A549 treated with ZK216348 at 1 μM for 4 hours (cell line): ENCODE measurements around the gene CFAP53. TPM values are rescaled to one million over a fixed set of nuclear protein-coding genes. Genes with fewer than 3 reads are reported as not detected.

Source experiments
- total RNA-seq: library from RNA; stranded (reverse); fragments of 200-300 nt; extraction: Qiagen RNA extraction; gene quantifications from 5 replicates; pipeline ENCODE4 v1.2.3, GENCODE V29; 2022; ENCODE audit warnings: low read depth

The CFAP53 gene, protein sequence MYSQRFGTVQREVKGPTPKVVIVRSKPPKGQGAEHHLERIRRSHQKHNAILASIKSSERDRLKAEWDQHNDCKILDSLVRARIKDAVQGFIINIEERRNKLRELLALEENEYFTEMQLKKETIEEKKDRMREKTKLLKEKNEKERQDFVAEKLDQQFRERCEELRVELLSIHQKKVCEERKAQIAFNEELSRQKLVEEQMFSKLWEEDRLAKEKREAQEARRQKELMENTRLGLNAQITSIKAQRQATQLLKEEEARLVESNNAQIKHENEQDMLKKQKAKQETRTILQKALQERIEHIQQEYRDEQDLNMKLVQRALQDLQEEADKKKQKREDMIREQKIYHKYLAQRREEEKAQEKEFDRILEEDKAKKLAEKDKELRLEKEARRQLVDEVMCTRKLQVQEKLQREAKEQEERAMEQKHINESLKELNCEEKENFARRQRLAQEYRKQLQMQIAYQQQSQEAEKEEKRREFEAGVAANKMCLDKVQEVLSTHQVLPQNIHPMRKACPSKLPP
- 0.19 to 0.62 TPM (median 0.35 TPM) in 5 replicates for total RNA-seq

GRCh38 chr18:50266248-50266704 lies at the start of gene CFAP53:
TSS of gene CFAP53 (minus strand) at chr18:50266495. CDS start at chr18:50266404, 91 bp downstream.

DNA sequence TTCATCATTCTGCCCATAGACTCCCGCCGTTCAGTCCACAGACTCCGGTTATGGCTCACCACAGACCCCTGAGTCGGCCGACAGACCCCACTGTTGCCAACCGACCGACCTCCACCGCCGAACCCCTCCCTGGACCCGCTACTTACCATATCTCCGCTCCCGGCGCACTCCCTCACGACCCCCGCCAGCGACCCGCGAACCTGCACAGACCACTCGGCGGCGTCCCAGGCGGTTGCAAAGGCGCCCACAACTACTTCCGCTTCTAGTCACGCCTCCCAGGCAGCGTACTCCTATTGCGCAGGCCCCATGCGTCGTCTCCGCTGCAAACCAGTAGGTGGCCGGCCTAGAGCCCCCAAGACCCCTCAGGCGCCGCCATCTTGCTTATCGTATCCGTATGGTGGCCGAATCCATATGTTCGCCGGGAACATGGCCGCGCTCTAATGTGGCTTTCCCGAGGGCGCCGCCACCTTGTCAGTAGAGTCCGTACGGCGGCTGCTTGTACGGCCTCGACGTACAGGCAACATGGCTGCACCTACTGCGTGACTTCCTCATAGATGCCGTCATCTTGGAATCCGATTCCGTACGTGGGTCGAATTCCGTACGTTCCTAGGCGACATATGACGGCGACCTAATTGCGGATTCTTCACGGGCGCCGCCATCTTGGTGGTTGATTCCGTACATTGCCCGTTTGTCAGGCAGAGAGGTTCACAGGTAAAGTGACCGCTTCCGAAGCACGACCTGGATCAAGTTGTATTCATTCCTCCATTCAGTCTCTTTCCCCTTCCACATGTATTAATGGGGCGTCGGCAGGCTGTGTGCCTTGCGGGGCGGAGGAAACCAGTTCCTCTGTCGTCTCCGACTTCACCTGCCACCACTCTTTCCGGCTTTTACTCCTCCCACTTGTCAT lies 21.4 kb upstream of the CFAP53 start, which contains the start of gene CXXC1:
Gene CXXC1, minus strand, starts transcription at position 252 of the 907 bp plus-strand sequence. Its CDS starts 103 bp downstream, at position 149.

GRCh38 chr18:50281295-50281971 lies 15.1 kb upstream of the CFAP53 start, which contains the start of gene MBD1:
TSS of gene MBD1 (minus strand) at chr18:50281523. CDS start at chr18:50279992, 1,531 bp downstream.

DNA sequence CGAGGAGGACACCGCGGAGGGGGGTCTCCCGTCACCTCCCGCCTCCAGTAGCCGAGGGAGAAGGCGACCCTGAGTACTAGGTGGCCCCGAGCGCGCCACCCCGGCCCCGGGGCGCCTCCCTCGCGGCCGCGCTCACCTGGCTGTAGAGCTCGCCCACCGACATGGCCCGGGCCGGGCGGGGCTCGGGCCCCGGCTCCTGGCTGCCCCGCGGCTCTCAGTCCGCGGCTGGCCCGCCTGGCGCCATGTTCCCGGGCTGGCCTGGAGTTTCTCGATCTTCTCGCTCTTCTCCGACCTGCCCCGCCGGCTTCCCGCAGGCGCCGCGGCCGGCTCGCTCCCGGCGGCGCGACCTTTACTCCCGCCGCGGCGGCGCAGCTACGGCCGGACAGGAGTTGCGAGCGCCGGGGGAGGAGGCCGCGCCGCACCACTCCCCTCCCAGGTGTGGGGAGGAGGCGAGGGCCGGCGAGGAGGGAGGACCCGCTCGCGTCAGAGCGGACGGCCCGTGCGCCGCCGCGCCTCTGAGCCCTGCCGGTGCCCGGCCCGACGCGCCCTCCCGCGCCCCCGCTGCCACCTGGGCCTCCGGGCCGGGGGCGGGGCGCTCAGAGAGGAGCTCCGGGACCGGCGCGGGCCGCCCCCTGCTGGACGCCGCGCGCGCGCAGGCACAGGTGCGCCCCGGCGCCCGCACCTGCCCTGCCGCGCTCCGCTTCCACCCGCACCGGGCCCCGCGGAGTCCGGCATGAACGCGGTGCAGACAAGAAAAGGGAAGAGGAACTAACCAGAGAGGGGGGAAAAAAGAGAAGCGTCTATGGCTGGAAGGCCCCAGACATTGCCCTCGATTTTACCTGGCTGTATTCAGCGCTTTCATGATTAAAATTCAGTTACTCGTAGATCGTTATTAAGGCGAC lies 71.4 kb downstream of the CFAP53 start, which contains the start of gene MYO5B:
Gene MYO5B, minus strand, starts transcription at position 517 of the 902 bp plus-strand sequence. Its CDS starts 354 bp downstream, at position 163.

Other genes with a start within 250 kb of the CFAP53 start
- 8.4 to 12.8 TPM (median 11.0 TPM) in 5 replicates for gene MYO5B, start 71.3 kb downstream of the CFAP53 start, total RNA-seq
- gene MBD1, start 15.0 kb upstream of the CFAP53 start, total RNA-seq, result 25.8 to 42.4 TPM (median 37.0 TPM) in 5 replicates
- 37.4 to 59.7 TPM (median 48.9 TPM) in 5 replicates for gene CXXC1, start 21.2 kb upstream of the CFAP53 start, total RNA-seq
- gene SKA1, start 108.6 kb upstream of the CFAP53 start, total RNA-seq, result 9.7 to 15.0 TPM (median 12.4 TPM) in 5 replicates